ENCODE data around the gene TUBB8. TPM values are rescaled to one million over a fixed set of nuclear protein-coding genes. Genes with fewer than 3 reads are reported as not detected.

Gene TUBB8
- total and polyA plus RNA-seq, 2 of the 4 experiments (the other 2 are of a cell fraction), result 0.07 TPM; not detected in 1

- WGBS, 2 experiments (ENCODE audit: extremely low coverage in 2 of 2, insufficient read length in 1 of 2), result 80% methylated on average over 1 of the region's 8 CpGs; no CpG with 5 or more reads in 1 of the 2 experiments
- H2BK15ac ChIP-seq (ENCODE audit: low read depth, low read length), result no peak overlapping the region
Observed at GRCh38 chr10:85044-85443, 35.9 kb upstream of the TUBB8 start.

More at GRCh38 chr10:85044-85443, 35.9 kb upstream of the TUBB8 start:
- Histone ChIP-seq H2AK5ac (ENCODE audit: low read depth, low read length) (no peak overlapping the region), H3K14ac (replicated peaks; ENCODE audit: low read depth, low read length) (no peak overlapping the region), H3K18ac (ENCODE audit: low read depth, low read length) (no peak overlapping the region), H3K4me3 (ENCODE audit: insufficient read depth, low read depth, low read length) (no peak overlapping the region), H3K9me1 (ENCODE audit: insufficient read depth, low read length) (no peaks in the 10 kb centered on the region), H3K27ac (ENCODE audit: insufficient read depth, low read length) (no peak overlapping the region), H3K4me2 (ENCODE audit: low read depth, low read length) (no peak overlapping the region), H3K27me3 (ENCODE audit: control insufficient read depth, insufficient read depth, low read length) (peaks cover 17% of the 10 kb centered on the region; the same call in 1 of the 2 replicates), H3K36me3 (ENCODE audit: control insufficient read depth, insufficient read depth, low read length) (no peaks in the 10 kb centered on the region), H3K23ac (ENCODE audit: low read depth, low read length) (no peak overlapping the region), H3K4ac (ENCODE audit: low read depth, low read length) (no peak overlapping the region), H2BK20ac (ENCODE audit: low read depth, low read length) (no peak overlapping the region), H3K4me1 (ENCODE audit: control insufficient read depth, insufficient read depth, low read length) (no peaks in the 10 kb centered on the region), H3K9me3 (ENCODE audit: control insufficient read depth, insufficient read depth, low read length) (no peaks in the 10 kb centered on the region), H2AFZ (replicated peaks; ENCODE audit: low read length, poor library complexity) (no peak overlapping the region), H3K56ac (ENCODE audit: extremely low read depth, insufficient read depth, low read length) (no peak overlapping the region), H2AK9ac (replicated peaks; ENCODE audit: low read depth, low read length, poor library complexity) (no peak overlapping the region), H2BK5ac (ENCODE audit: low read depth, low read length, poor library complexity, severe bottlenecking) (no peak overlapping the region), H2BK120ac (ENCODE audit: low read depth, low read length) (no peak overlapping the region), H4K5ac (ENCODE audit: low read depth, low read length) (no peak overlapping the region), H3K79me1 (ENCODE audit: low read depth in 1 of 2, low read length in 2 of 2) (no peaks in the 10 kb centered on the region), H4K91ac (ENCODE audit: insufficient read depth, low read depth, low read length) (no peak overlapping the region), H4K8ac (ENCODE audit: low read depth in 2 of 2, low read length in 2 of 2) (no peak overlapping the region), H4K20me1 (ENCODE audit: insufficient read depth, low read length) (no peaks in the 10 kb centered on the region), H3K9ac (ENCODE audit: low read depth, low read length) (no peak overlapping the region)
- ChIA-PET POLR2A (ENCODE audit: unreplicated experiment) (no interaction called here), CTCF (interaction anchor here (1.0 kb wide), 1 partner anchor 9 kb away, joined by 3 read pairs; no protein-coding TSS in a partner anchor)
- in situ Hi-C loops (cut with MboI; ENCODE audit: low sequenced_read_pairs) (no loop called here), dilution Hi-C loops (cut with HindIII; ENCODE audit: low sequenced_read_pairs, unreplicated experiment) (no loop called here), intact Hi-C loops (cut with micrococcal nuclease) (loop anchor here (1.0 kb wide), 1 partner anchor 13 kb away; no protein-coding TSS in a partner anchor)
- DNase-seq (no peak), ATAC-seq (ENCODE audit: low read depth) (no peak)
- no peak for TF ChIP-seq ELK1 (IDR thresholded peaks at IDR 0.05; ENCODE audit: borderline replicate concordance, low read depth, low read length)
- TF ChIP-seq RFX5 (IDR thresholded peaks at IDR 0.05; ENCODE audit: low read depth, low read length), result no peak
- TF ChIP-seq BHLHE40 (IDR thresholded peaks at IDR 0.05; ENCODE audit: low read depth, low read length), result no peak
- TF ChIP-seq MXI1 (IDR thresholded peaks at IDR 0.05; ENCODE audit: borderline replicate concordance, low read depth, low read length), result no peak
- TF ChIP-seq FOS (IDR thresholded peaks at IDR 0.05; ENCODE audit: low read depth, low read length), result no peak
- BruUV-seq (replicated peaks), result no TSS peak
